Activated T-helper 2 cell treated with anti-CD3 and anti-CD28 coated beads, Interferon-gamma antibody, Interleukin-2, Interleukin-4, amounts not matched to agents 10 μg/mL and 5 μg/mL and 100 μg/mL, durations not matched to agents 14 hours and 24 hours and 36 hours (primary cell): Measurements from ENCODE around the gene FAM149A. TPM values are rescaled to one million over a fixed set of nuclear protein-coding genes. Genes with fewer than 3 reads are reported as not detected.

Experiments
- DNase-seq: peaks from one replicate; pipeline ENCODE4 v3.0.0; 2021; ENCODE audit warnings: low spot score
- H3K27ac Mint-ChIP-seq: one replicate; pipeline ENCODE4 v1.8.0; 2021; ENCODE audit warnings: mixed read lengths
- H3K27me3 Mint-ChIP-seq: one replicate; pipeline ENCODE4 v1.8.0; 2021; ENCODE audit warnings: low read depth, mixed read lengths
- H3K36me3 Mint-ChIP-seq: one replicate; pipeline ENCODE4 v1.8.0; 2021; ENCODE audit warnings: low read depth, mixed read lengths
- H3K4me1 Mint-ChIP-seq: one replicate; pipeline ENCODE4 v1.8.0; 2021; ENCODE audit warnings: low read depth, mixed read lengths
- H3K4me3 Mint-ChIP-seq: one replicate; pipeline ENCODE4 v1.8.0; 2021; ENCODE audit warnings: low read depth, mild to moderate bottlenecking, moderate library complexity, mixed read lengths
- H3K9me3 Mint-ChIP-seq: one replicate; pipeline ENCODE4 v1.8.0; 2021; ENCODE audit warnings: mixed read lengths
- intact Hi-C: fragments of 100-400 bp; cut with micrococcal nuclease; formaldehyde crosslinking; loops from one replicate; pipeline ENCODE4 v1.15.1; 2023
- total RNA-seq: library from RNA; stranded (reverse); gene quantifications from 2 replicates; pipeline ENCODE4 v1.2.3, GENCODE V29; 2022

The FAM149A gene
- total RNA-seq, 1 donor from 2014 or later = 0.30 TPM

- H3K4me3 Mint-ChIP-seq = no peak overlapping the region
- H3K36me3 Mint-ChIP-seq = no peaks in the 10 kb centered on the region
- intact Hi-C loops = no loop called here
- DNase-seq = no peak
- no peaks in the 10 kb centered on the region for H3K4me1 Mint-ChIP-seq
- H3K27me3 Mint-ChIP-seq = peaks cover 3% of the 10 kb centered on the region
- no peak overlapping the region for H3K27ac Mint-ChIP-seq
- H3K9me3 Mint-ChIP-seq = no peaks in the 10 kb centered on the region
Measured at GRCh38 chr4:186081202-186081807, 23.2 kb upstream of the FAM149A start.

GRCh38 chr4:186082221-186082620, 22.3 kb upstream of the FAM149A start:
- Mint-ChIP-seq H3K27ac (no peak overlapping the region), H3K4me3 (no peak overlapping the region), H3K27me3 (peaks cover 3% of the 10 kb centered on the region), H3K9me3 (no peaks in the 10 kb centered on the region), H3K36me3 (no peaks in the 10 kb centered on the region), H3K4me1 (no peaks in the 10 kb centered on the region)
- intact Hi-C loops = no loop called here
- DNase-seq = no peak

GRCh38 chr4:186088523-186088922, 16.0 kb upstream of the FAM149A start:
- DNase-seq = no peak
- no peak overlapping the region for H3K27ac Mint-ChIP-seq
- no peak overlapping the region for H3K4me3 Mint-ChIP-seq
- no peaks in the 10 kb centered on the region for H3K36me3 Mint-ChIP-seq
- intact Hi-C loops = no loop called here
- H3K4me1 Mint-ChIP-seq = no peaks in the 10 kb centered on the region
- no peaks in the 10 kb centered on the region for H3K9me3 Mint-ChIP-seq
- H3K27me3 Mint-ChIP-seq = no peaks in the 10 kb centered on the region

GRCh38 chr4:186092296-186092695, 12.2 kb upstream of the FAM149A start:
- no peak overlapping the region for H3K27ac Mint-ChIP-seq
- H3K4me3 Mint-ChIP-seq = no peak overlapping the region
- no peaks in the 10 kb centered on the region for H3K9me3 Mint-ChIP-seq
- no peaks in the 10 kb centered on the region for H3K36me3 Mint-ChIP-seq
- intact Hi-C loops = no loop called here
- H3K4me1 Mint-ChIP-seq = no peaks in the 10 kb centered on the region
- no peak for DNase-seq
- H3K27me3 Mint-ChIP-seq = no peaks in the 10 kb centered on the region

GRCh38 chr4:186095406-186095805, 9.1 kb upstream of the FAM149A start:
- Mint-ChIP-seq H3K4me1 (no peaks in the 10 kb centered on the region), H3K9me3 (no peaks in the 10 kb centered on the region), H3K27ac (no peak overlapping the region), H3K4me3 (no peak overlapping the region), H3K36me3 (no peaks in the 10 kb centered on the region), H3K27me3 (no peaks in the 10 kb centered on the region)
- intact Hi-C loops = no loop called here
- DNase-seq = no peak

- Mint-ChIP-seq H3K36me3 (no peaks in the 10 kb centered on the region), H3K4me3 (no peak overlapping the region), H3K9me3 (no peaks in the 10 kb centered on the region), H3K4me1 (no peaks in the 10 kb centered on the region), H3K27me3 (no peaks in the 10 kb centered on the region), H3K27ac (no peak overlapping the region)
- no peak for DNase-seq
- intact Hi-C loops = no loop called here
Measured at GRCh38 chr4:186096681-186097165, 7.8 kb upstream of the FAM149A start.

GRCh38 chr4:186097386-186097785, 7.1 kb upstream of the FAM149A start:
- H3K9me3 Mint-ChIP-seq = no peaks in the 10 kb centered on the region
- intact Hi-C loops = no loop called here
- no peak overlapping the region for H3K27ac Mint-ChIP-seq
- no peaks in the 10 kb centered on the region for H3K36me3 Mint-ChIP-seq
- H3K4me3 Mint-ChIP-seq = no peak overlapping the region
- H3K4me1 Mint-ChIP-seq = no peaks in the 10 kb centered on the region
- no peaks in the 10 kb centered on the region for H3K27me3 Mint-ChIP-seq
- DNase-seq = no peak

- no peaks in the 10 kb centered on the region for H3K4me1 Mint-ChIP-seq
- H3K36me3 Mint-ChIP-seq = no peaks in the 10 kb centered on the region
- H3K4me3 Mint-ChIP-seq = no peak overlapping the region
- H3K27me3 Mint-ChIP-seq = peaks cover 38% of the 10 kb centered on the region
- intact Hi-C loops = no loop called here
- no peak overlapping the region for H3K27ac Mint-ChIP-seq
- no peak for DNase-seq
- no peaks in the 10 kb centered on the region for H3K9me3 Mint-ChIP-seq
Measured at GRCh38 chr4:186102931-186103330, 1.6 kb upstream of the FAM149A start.

GRCh38 chr4:186104890-186105646, 564 bp downstream of the FAM149A start:
- no peak for DNase-seq
- no peaks in the 10 kb centered on the region for H3K9me3 Mint-ChIP-seq
- H3K36me3 Mint-ChIP-seq = no peaks in the 10 kb centered on the region
- H3K27ac Mint-ChIP-seq = no peak overlapping the region
- H3K4me1 Mint-ChIP-seq = no peaks in the 10 kb centered on the region
- peak overlapping the region; percentile 56 for H3K4me3 Mint-ChIP-seq
- peaks cover 44% of the 10 kb centered on the region for H3K27me3 Mint-ChIP-seq
- intact Hi-C loops = no loop called here

- H3K27ac Mint-ChIP-seq = no peak overlapping the region
- no peak for DNase-seq
- H3K9me3 Mint-ChIP-seq = no peaks in the 10 kb centered on the region
- intact Hi-C loops = no loop called here
- H3K27me3 Mint-ChIP-seq = peaks cover 44% of the 10 kb centered on the region
- H3K4me3 Mint-ChIP-seq = peak overlapping the region; percentile 56
- no peaks in the 10 kb centered on the region for H3K36me3 Mint-ChIP-seq
- no peaks in the 10 kb centered on the region for H3K4me1 Mint-ChIP-seq
Measured at GRCh38 chr4:186105647-186106321, 1.3 kb downstream of the FAM149A start.

GRCh38 chr4:186107947-186108346, 3.4 kb downstream of the FAM149A start:
- H3K4me1 Mint-ChIP-seq = no peaks in the 10 kb centered on the region
- no peaks in the 10 kb centered on the region for H3K36me3 Mint-ChIP-seq
- no peak for DNase-seq
- intact Hi-C loops = no loop called here
- no peak overlapping the region for H3K27ac Mint-ChIP-seq
- peaks cover 44% of the 10 kb centered on the region for H3K27me3 Mint-ChIP-seq
- H3K9me3 Mint-ChIP-seq = no peaks in the 10 kb centered on the region
- H3K4me3 Mint-ChIP-seq = no peak overlapping the region

- H3K27me3 Mint-ChIP-seq = peaks cover 39% of the 10 kb centered on the region
- H3K4me1 Mint-ChIP-seq = no peaks in the 10 kb centered on the region
- H3K36me3 Mint-ChIP-seq = no peaks in the 10 kb centered on the region
- H3K4me3 Mint-ChIP-seq = no peak overlapping the region
- no peak for DNase-seq
- H3K27ac Mint-ChIP-seq = no peak overlapping the region
- no peaks in the 10 kb centered on the region for H3K9me3 Mint-ChIP-seq
- intact Hi-C loops = no loop called here
Measured at GRCh38 chr4:186108391-186108790, 3.9 kb downstream of the FAM149A start.

- Mint-ChIP-seq H3K27ac (no peak overlapping the region), H3K27me3 (peaks cover 31% of the 10 kb centered on the region), H3K36me3 (no peaks in the 10 kb centered on the region), H3K4me3 (no peak overlapping the region), H3K4me1 (no peaks in the 10 kb centered on the region), H3K9me3 (no peaks in the 10 kb centered on the region)
- intact Hi-C loops = no loop called here
- no peak for DNase-seq
Measured at GRCh38 chr4:186109245-186109644, 4.7 kb downstream of the FAM149A start.
